Endodermal cell (in vitro differentiated cells): ENCODE measurements around the gene DHDDS. TPM values are rescaled to one million over a fixed set of nuclear protein-coding genes. Genes with fewer than 3 reads are reported as not detected.
A peak's percentile ranks its signal among the peaks of the same experiment; 100 is the strongest.

Experiments used
- DNase-seq: peaks from one replicate; pipeline ENCODE4 v3.0.0-alpha.2; 2017
- H3K27ac ChIP-seq: 2 replicates; pipeline ENCODE4 v1.5.1; 2013; ENCODE audit warnings: mild to moderate bottlenecking, low read depth, low read length, moderate library complexity
- H3K27me3 ChIP-seq: 2 replicates; pipeline ENCODE4 v1.6.1; 2013; ENCODE audit warnings: mild to moderate bottlenecking, low read length, moderate library complexity; ENCODE audit not compliant: insufficient read depth, control insufficient read depth, poor library complexity, severe bottlenecking
- H3K36me3 ChIP-seq: 2 replicates; pipeline ENCODE4 v1.7.0; 2013; ENCODE audit warnings: mild to moderate bottlenecking, low read length, moderate library complexity; ENCODE audit not compliant: control insufficient read depth, insufficient read depth
- H3K4me1 ChIP-seq: one replicate; pipeline ENCODE4 v1.7.0; 2013; ENCODE audit warnings: low read length; ENCODE audit not compliant: control insufficient read depth, insufficient read depth
- H3K4me3 ChIP-seq: 2 replicates; pipeline ENCODE4 v1.5.1; 2013; ENCODE audit warnings: mild to moderate bottlenecking, low read length, moderate library complexity
- H3K9ac ChIP-seq: 2 replicates; pipeline ENCODE4 v1.6.1; 2013; ENCODE audit warnings: mild to moderate bottlenecking, low read length, moderate library complexity; ENCODE audit not compliant: poor library complexity, severe bottlenecking; ENCODE audit errors: extremely low read depth
- H3K9me3 ChIP-seq: 2 replicates; pipeline ENCODE4 v1.6.1; 2013; ENCODE audit warnings: mild to moderate bottlenecking, low read length, moderate library complexity; ENCODE audit not compliant: control insufficient read depth
- H3K27ac Mint-ChIP-seq: 2 replicates; pipeline ENCODE4 v1.8.0; 2020; ENCODE audit warnings: mixed read lengths
- H3K27me3 Mint-ChIP-seq: 2 replicates; pipeline ENCODE4 v1.8.0; 2021; ENCODE audit warnings: mild to moderate bottlenecking, mixed read lengths; ENCODE audit not compliant: insufficient read depth
- H3K36me3 Mint-ChIP-seq: 2 replicates; pipeline ENCODE4 v1.8.0; 2020; ENCODE audit warnings: low read depth, mixed read lengths
- H3K4me1 Mint-ChIP-seq: 2 replicates; pipeline ENCODE4 v1.8.0; 2020; ENCODE audit warnings: mixed read lengths
- H3K4me3 Mint-ChIP-seq: 2 replicates; pipeline ENCODE4 v1.8.0; 2020; ENCODE audit warnings: mild to moderate bottlenecking, moderate library complexity, mixed read lengths
- H3K9me3 Mint-ChIP-seq: 2 replicates; pipeline ENCODE4 v1.8.0; 2020; ENCODE audit warnings: mild to moderate bottlenecking, mixed read lengths
- WGBS, 2 experiments: methylation state at CpG; one replicate each; pipeline versions ENCODE4 v1.1.5 to v1.1.7; 2013; ENCODE audit warnings: missing lambda C conversion rate in 2 of 2, mixed read lengths in 1 of 2; ENCODE audit not compliant: insufficient coverage in 1 of 2, insufficient read length in 1 of 2; 5-methylcytosine and 5-hydroxymethylcytosine counted together
- total RNA-seq, 2 donors: library from RNA; stranded (reverse); fragmentation: NEBNext Ultra II Directional in 1 of 2; extraction: Animal tissue kit (Norgen Biotek cat#: 25700) in 1 of 2; gene quantifications; 2 replicates in 1 of 2; 3 replicates in 1 of 2; pipeline ENCODE4 v1.2.1, GENCODE V29; 2021
- TF ChIP-seq, protein P1 (sequence below): fragments of 200-600 bp; sonication (generic); conservative IDR thresholded peaks from 2 replicates; pipeline ENCODE4 v1.5.0; 2021; ENCODE audit warnings: antibody characterized with exemption, mild to moderate bottlenecking

DHDDS gene
- total RNA-seq, 2 donors from 2014 or later = 51.1 to 55.1 TPM

GRCh38 chr1:26413031-26413430, 19.1 kb upstream of the DHDDS start:
- Histone ChIP-seq H3K4me1 (peaks cover 12% of the 10 kb centered on the region), H3K27ac (no peak overlapping the region), H3K4me3 (peak overlapping the region; percentile 99), H3K36me3 (peaks cover 50% of the 10 kb centered on the region), H3K27me3 (no peaks in the 10 kb centered on the region), H3K9ac (peak overlapping the region; percentile 99), H3K9me3 (no peaks in the 10 kb centered on the region)
- Mint-ChIP-seq H3K9me3 (no peaks in the 10 kb centered on the region), H3K36me3 (peaks cover 59% of the 10 kb centered on the region), H3K27me3 (peaks cover 2% of the 10 kb centered on the region), H3K4me1 (peaks cover 56% of the 10 kb centered on the region), H3K27ac (peak overlapping the region; percentile 98), H3K4me3 (peak overlapping the region; percentile 99)
- TF ChIP-seq, protein P1, sequence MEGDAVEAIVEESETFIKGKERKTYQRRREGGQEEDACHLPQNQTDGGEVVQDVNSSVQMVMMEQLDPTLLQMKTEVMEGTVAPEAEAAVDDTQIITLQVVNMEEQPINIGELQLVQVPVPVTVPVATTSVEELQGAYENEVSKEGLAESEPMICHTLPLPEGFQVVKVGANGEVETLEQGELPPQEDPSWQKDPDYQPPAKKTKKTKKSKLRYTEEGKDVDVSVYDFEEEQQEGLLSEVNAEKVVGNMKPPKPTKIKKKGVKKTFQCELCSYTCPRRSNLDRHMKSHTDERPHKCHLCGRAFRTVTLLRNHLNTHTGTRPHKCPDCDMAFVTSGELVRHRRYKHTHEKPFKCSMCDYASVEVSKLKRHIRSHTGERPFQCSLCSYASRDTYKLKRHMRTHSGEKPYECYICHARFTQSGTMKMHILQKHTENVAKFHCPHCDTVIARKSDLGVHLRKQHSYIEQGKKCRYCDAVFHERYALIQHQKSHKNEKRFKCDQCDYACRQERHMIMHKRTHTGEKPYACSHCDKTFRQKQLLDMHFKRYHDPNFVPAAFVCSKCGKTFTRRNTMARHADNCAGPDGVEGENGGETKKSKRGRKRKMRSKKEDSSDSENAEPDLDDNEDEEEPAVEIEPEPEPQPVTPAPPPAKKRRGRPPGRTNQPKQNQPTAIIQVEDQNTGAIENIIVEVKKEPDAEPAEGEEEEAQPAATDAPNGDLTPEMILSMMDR = no peak
- 18% methylated on average over 1 of the region's 1 CpG; no CpG with 5 or more reads in 1 of the 2 experiments for WGBS, 2 experiments
- no peak for DNase-seq

- Mint-ChIP-seq H3K36me3 (peaks cover 72% of the 10 kb centered on the region), H3K9me3 (no peaks in the 10 kb centered on the region)
These were observed 14.9 kb upstream of the DHDDS start for GRCh38 chr1:26417111-26417759.

DNA sequence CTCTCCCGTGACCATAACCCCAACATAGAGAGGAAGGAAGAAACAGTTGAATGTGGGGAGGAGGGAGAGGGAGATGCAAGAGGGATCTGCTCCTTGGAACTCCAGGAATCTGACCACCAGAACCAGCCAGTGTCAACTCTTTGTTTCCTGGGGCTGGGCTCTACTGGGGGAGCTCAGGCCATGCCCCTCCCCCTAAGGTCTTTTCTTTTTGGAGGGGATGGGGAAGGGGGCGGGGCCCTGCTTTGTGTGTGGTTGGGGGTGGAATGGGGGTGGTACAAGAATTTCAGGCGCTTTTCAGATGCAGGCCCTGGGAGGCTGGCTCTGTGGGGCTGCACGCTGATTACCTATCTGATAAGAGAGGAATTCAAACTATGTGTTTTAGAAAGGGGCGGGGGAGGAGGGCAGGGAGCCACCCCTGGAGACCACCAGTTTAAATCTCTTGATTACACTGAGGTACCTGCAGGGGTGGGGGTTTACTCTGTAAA, 13.2 kb upstream of the DHDDS start:
- peak overlapping the region; percentile 90 for H3K27ac ChIP-seq
- H3K27me3 ChIP-seq = no peaks in the 10 kb centered on the region
- H3K4me1 Mint-ChIP-seq = peaks cover 65% of the 10 kb centered on the region
- peaks cover 34% of the 10 kb centered on the region for H3K4me1 ChIP-seq
- no peaks in the 10 kb centered on the region for H3K9me3 Mint-ChIP-seq
- peak overlapping the region; percentile 74 for H3K4me3 ChIP-seq
- H3K9ac ChIP-seq = peak overlapping the region; percentile 83
- TF ChIP-seq, protein P1 = no peak
- H3K27ac Mint-ChIP-seq = peak overlapping the region; percentile 98
- H3K36me3 ChIP-seq = peaks cover 68% of the 10 kb centered on the region
- H3K9me3 ChIP-seq = no peaks in the 10 kb centered on the region
- no peaks in the 10 kb centered on the region for H3K27me3 Mint-ChIP-seq
- H3K36me3 Mint-ChIP-seq = peaks cover 70% of the 10 kb centered on the region
- DNase-seq = peak; percentile 98
- peak overlapping the region; percentile 99 for H3K4me3 Mint-ChIP-seq
- WGBS, 2 experiments = 0 to 3% methylated on average over 1 to 5 of the region's 5 CpGs

More at GRCh38 chr1:26417111-26417759, 14.9 kb upstream of the DHDDS start:
- Histone ChIP-seq H3K27ac (peak overlapping the region; percentile 4), H3K36me3 (peaks cover 70% of the 10 kb centered on the region), H3K4me3 (peak overlapping the region; percentile 73), H3K4me1 (peaks cover 30% of the 10 kb centered on the region), H3K27me3 (no peaks in the 10 kb centered on the region), H3K9me3 (no peaks in the 10 kb centered on the region), H3K9ac (peak overlapping the region; percentile 83)
- Mint-ChIP-seq H3K4me3 (peak overlapping the region; percentile 99), H3K27me3 (no peaks in the 10 kb centered on the region), H3K4me1 (peaks cover 72% of the 10 kb centered on the region), H3K27ac (peak overlapping the region; percentile 98)
- 23 to 25% methylated on average over 6 to 9 of the region's 9 CpGs for WGBS, 2 experiments
- DNase-seq = peak; percentile 98
- TF ChIP-seq, protein P1 = peak; percentile 98
